ENCODE results near the gene EPAS1.

Gene EPAS1

GRCh38 chr2:46296840-46297545 lies at the start of gene EPAS1:
Gene EPAS1 (plus strand): TSS chr2:46297407. CDS start chr2:46297912, 505 bp downstream.
- DNase-seq (ENCODE audit: low spot score) = peak; percentile 99

- no peak for DNase-seq (ENCODE audit: low spot score)
Measured at GRCh38 chr2:46248171-46248570, 49.0 kb upstream of the EPAS1 start.

- DNase-seq (ENCODE audit: low spot score) = no peak
Measured at GRCh38 chr2:46249654-46250053, 47.6 kb upstream of the EPAS1 start.

- no peak for DNase-seq (ENCODE audit: low spot score)
Measured at GRCh38 chr2:46252891-46253659, 44.1 kb upstream of the EPAS1 start.

GRCh38 chr2:46254474-46254873 lies 42.7 kb upstream of the EPAS1 start:
- no peak for DNase-seq (ENCODE audit: low spot score)

- no peak for DNase-seq (ENCODE audit: low spot score)
Measured at GRCh38 chr2:46256563-46257142, 40.6 kb upstream of the EPAS1 start.

GRCh38 chr2:46257476-46257875 lies 39.7 kb upstream of the EPAS1 start:
- DNase-seq (ENCODE audit: low spot score) = peak; percentile 56

GRCh38 chr2:46257980-46258379 lies 39.2 kb upstream of the EPAS1 start:
- no peak for DNase-seq (ENCODE audit: low spot score)

- no peak for DNase-seq (ENCODE audit: low spot score)
Measured at GRCh38 chr2:46258937-46259776, 38.0 kb upstream of the EPAS1 start.

- DNase-seq (ENCODE audit: low spot score) = no peak
Measured at GRCh38 chr2:46259777-46260168, 37.4 kb upstream of the EPAS1 start.

- no peak for DNase-seq (ENCODE audit: low spot score)
Measured at GRCh38 chr2:46260305-46260704, 36.9 kb upstream of the EPAS1 start.

- DNase-seq (ENCODE audit: low spot score) = no peak
Measured at GRCh38 chr2:46262248-46262938, 34.8 kb upstream of the EPAS1 start.

GRCh38 chr2:46263347-46263746 lies 33.9 kb upstream of the EPAS1 start:
- DNase-seq (ENCODE audit: low spot score) = no peak

GRCh38 chr2:46264447-46264846 lies 32.8 kb upstream of the EPAS1 start:
- no peak for DNase-seq (ENCODE audit: low spot score)

GRCh38 chr2:46266134-46266533 lies 31.1 kb upstream of the EPAS1 start:
- DNase-seq (ENCODE audit: low spot score) = no peak

GRCh38 chr2:46267616-46268015 lies 29.6 kb upstream of the EPAS1 start:
- no peak for DNase-seq (ENCODE audit: low spot score)

- no peak for DNase-seq (ENCODE audit: low spot score)
Measured at GRCh38 chr2:46268196-46268595, 29.0 kb upstream of the EPAS1 start.

GRCh38 chr2:46269001-46269400 lies 28.2 kb upstream of the EPAS1 start:
- peak; percentile 73 for DNase-seq (ENCODE audit: low spot score)

GRCh38 chr2:46269544-46270273 lies 27.5 kb upstream of the EPAS1 start:
- DNase-seq (ENCODE audit: low spot score) = no peak

- DNase-seq (ENCODE audit: low spot score) = no peak
Measured at GRCh38 chr2:46270384-46270783, 26.8 kb upstream of the EPAS1 start.
